ENCODE results near the gene MAFF. TPM values are rescaled to one million over a fixed set of nuclear protein-coding genes. Genes with fewer than 3 reads are reported as not detected.

The MAFF gene
- total and polyA plus RNA-seq, 8 donors, result 7.0 to 17.1 (median 10.3) TPM

GRCh38 chr22:38167988-38168407 is 33.8 kb upstream of the MAFF start:
- no peak overlapping the region for H3K27ac ChIP-seq
- TF ChIP-seq CTCF (IDR thresholded peaks at IDR 0.05), result no peak
- intact Hi-C loops (cut with DNase I), result no loop called here
- peak in 1 of 4 donors; percentile 63 for DNase-seq
- H3K4me1 ChIP-seq, result peaks cover 6 to 7% of the 10 kb centered on the region in 2 donors
- no peaks in the 10 kb centered on the region for H3K27me3 ChIP-seq
- peaks cover 0 to 4% of the 10 kb centered on the region in 2 donors for H3K36me3 ChIP-seq
- H3K9me3 ChIP-seq, result no peaks in the 10 kb centered on the region
- H3K4me3 ChIP-seq, result no peak overlapping the region
- peak; percentile 51 for ATAC-seq

GRCh38 chr22:38169116-38169515 is 32.7 kb upstream of the MAFF start:
- no peaks in the 10 kb centered on the region for H3K27me3 ChIP-seq
- intact Hi-C loops (cut with DNase I), result no loop called here
- DNase-seq, result no peak
- peaks cover 0 to 4% of the 10 kb centered on the region in 2 donors for H3K36me3 ChIP-seq
- TF ChIP-seq CTCF (IDR thresholded peaks at IDR 0.05), result no peak
- H3K9me3 ChIP-seq, result no peaks in the 10 kb centered on the region
- H3K4me3 ChIP-seq, result no peak overlapping the region
- no peak for ATAC-seq
- H3K4me1 ChIP-seq, result peaks cover 7 to 12% of the 10 kb centered on the region in 2 donors
- no peak overlapping the region for H3K27ac ChIP-seq

DNA sequence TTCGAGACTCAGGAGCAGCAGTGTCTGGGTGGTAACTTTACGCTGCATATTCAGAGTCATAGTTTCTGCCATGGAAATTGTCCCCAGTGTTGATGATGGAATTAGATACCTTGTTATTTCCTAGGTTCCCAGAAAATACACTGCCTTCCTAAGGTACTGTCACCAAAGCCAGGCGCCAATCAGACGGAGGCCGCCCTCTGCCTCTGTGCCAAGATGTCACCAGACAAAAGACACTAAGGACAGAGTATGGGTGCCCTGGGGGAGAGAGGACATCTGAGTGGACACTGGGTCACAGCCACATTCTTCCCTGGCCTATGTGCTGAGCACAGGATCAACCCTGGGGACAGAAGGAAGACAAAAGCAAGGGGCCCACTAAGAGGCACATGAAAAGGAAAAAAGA is 31.3 kb upstream of the MAFF start:
- no peaks in the 10 kb centered on the region for H3K9me3 ChIP-seq
- DNase-seq (no peak), ATAC-seq (no peak)
- intact Hi-C loops (cut with DNase I), result no loop called here
- no peaks in the 10 kb centered on the region for H3K27me3 ChIP-seq
- no peak overlapping the region for H3K27ac ChIP-seq
- TF ChIP-seq CTCF (IDR thresholded peaks at IDR 0.05), result no peak
- H3K36me3 ChIP-seq, result peaks cover 0 to 4% of the 10 kb centered on the region in 2 donors
- H3K4me3 ChIP-seq, result no peak overlapping the region
- peaks cover 7 to 17% of the 10 kb centered on the region in 2 donors for H3K4me1 ChIP-seq

DNA sequence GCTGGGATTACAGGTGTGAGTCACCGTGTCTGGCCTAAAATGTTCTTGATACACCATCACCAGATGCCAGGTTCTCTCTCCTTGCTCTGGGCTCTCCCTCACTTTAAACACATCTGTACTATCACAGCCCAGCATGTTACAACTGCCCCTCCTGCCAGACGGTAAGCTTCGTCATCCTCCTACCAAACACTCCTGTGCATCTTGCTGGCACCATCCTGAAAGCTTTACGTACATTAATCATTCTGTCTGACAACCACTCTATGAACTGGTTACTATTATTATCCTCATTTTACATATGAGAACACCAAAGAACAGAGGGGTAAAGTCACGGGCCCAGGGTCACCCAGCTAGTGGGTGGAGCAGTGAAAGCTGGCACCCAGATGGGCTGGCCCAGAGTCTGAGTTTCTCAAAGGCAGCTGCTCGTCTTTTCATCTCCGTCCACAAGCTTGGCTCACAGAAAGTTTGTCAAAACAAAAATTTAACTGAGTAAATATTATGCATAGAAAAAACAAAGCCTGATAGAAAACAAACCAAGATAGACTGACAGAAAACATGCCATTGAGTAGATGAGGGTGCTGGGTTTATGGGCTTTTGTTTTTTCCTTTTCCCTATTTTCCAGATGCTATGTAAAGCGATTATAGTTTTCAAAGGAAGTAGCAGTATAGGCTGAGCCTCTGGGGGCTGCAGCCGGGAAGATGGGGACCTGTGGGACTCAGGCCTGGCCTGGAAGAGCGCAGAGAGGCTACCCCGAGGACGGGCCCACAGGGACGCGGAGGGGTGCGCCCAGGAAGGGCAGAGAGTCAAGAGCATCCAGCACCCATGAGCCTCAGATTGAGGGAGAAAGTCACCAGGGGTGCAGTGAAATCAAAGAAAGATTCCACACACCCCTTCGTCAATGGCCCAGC is 29.6 kb upstream of the MAFF start:
- Histone ChIP-seq H3K9me3 (no peaks in the 10 kb centered on the region), H3K36me3 (no peaks in the 10 kb centered on the region), H3K27ac (peak overlapping the region in 1 of 2 donors; percentile 70), H3K4me1 (peaks cover 11 to 34% of the 10 kb centered on the region in 2 donors), H3K27me3 (no peaks in the 10 kb centered on the region), H3K4me3 (no peak overlapping the region)
- ATAC-seq (no peak), DNase-seq (no peak)
- intact Hi-C loops (cut with DNase I), result no loop called here
- no peak for TF ChIP-seq CTCF (IDR thresholded peaks at IDR 0.05)

DNA sequence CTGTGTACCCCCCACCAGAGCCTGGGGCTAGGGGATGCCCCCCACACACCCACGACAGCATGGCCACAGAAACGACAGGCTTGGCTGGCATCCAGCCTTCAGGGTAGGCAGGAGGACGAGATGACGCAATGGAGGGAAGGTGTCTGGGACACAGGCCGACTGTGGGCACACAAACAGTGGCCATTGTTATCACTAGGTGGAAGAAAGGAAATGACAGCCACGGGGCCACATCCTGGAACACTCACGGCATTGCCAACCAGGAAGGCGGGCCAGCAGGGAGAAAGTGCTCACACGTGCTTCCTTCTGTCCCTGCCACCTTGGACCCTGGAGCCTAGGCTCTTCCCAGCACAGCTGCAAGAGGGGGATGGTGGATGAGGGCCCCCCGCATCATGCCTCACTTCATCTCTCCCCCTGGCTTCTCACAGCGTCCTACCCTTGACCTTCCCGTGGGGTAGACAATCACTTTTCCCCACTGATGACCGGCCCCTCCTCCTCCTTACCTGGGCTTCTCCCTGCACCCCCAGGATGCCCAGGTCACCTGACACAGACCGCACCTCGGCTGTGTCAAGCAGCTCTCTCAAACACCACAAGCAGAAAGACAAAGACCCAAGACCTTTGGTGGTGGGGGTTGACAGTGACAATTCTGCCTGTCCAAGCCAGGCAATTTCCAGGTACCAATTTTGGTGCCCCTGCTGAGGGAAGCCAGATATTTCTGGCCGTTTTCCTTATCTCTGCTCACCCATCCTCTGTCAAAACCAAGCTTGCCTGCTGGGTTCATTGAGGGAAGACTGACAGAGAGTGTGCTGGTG is 28.8 kb upstream of the MAFF start:
- DNase-seq (peak in 3 of 4 donors; percentile 59 to 83 (median 62)), ATAC-seq (peak; percentile 47)
- H3K27me3 ChIP-seq, result no peaks in the 10 kb centered on the region
- H3K4me3 ChIP-seq, result no peak overlapping the region
- H3K27ac ChIP-seq, result peak overlapping the region in 1 of 2 donors; percentile 70
- intact Hi-C loops (cut with DNase I), result no loop called here
- peaks cover 15 to 42% of the 10 kb centered on the region in 2 donors for H3K4me1 ChIP-seq
- no peaks in the 10 kb centered on the region for H3K36me3 ChIP-seq
- H3K9me3 ChIP-seq, result no peaks in the 10 kb centered on the region
- no peak for TF ChIP-seq CTCF (IDR thresholded peaks at IDR 0.05)

Measured in left lung (tissue), 10 donors.